Heart left ventricle (tissue), 16 donors: Measurements from ENCODE around the gene CCS. TPM values are rescaled to one million over a fixed set of nuclear protein-coding genes. Genes with fewer than 3 reads are reported as not detected.

ENCODE experiments used
- ATAC-seq, 4 donors: fragments of 200-7000 bp; cut with Tn5 transposase; one replicate each; pipeline ENCODE4 v1.9.1; 2020 to 2022; ENCODE audit warnings: moderate library complexity in 4 of 4, mild to moderate bottlenecking in 3 of 4, moderate number of reproducible peaks in 1 of 4
- DNase-seq, 5 donors: peaks; one replicate each; pipeline ENCODE4 v3.0.0-alpha.2; 2020
- H3K27ac ChIP-seq, 12 donors: fragments of 200-600 bp; sonication (generic) in 4 of 12; one replicate each; pipeline versions ENCODE4 v1.5.0 to v1.8.0; 2016 to 2022; ENCODE audit warnings: mild to moderate bottlenecking in 2 of 12
- H3K27me3 ChIP-seq, 9 donors: fragments of 200-600 bp; sonication (generic) in 2 of 9; one replicate each; pipeline versions ENCODE4 v1.5.1 to v1.8.0; 2016 to 2022; ENCODE audit warnings: mild to moderate bottlenecking in 3 of 9
- H3K36me3 ChIP-seq, 9 donors: fragments of 200-600 bp; sonication (generic) in 2 of 9; one replicate each; pipeline versions ENCODE4 v1.5.0 to v1.8.0; 2018 to 2022; ENCODE audit warnings: mild to moderate bottlenecking in 2 of 9
- H3K4me1 ChIP-seq, 12 donors: fragments of 200-600 bp; sonication (generic) in 4 of 12; one replicate each; pipeline versions ENCODE4 v1.5.0 to v1.8.0; 2016 to 2022; ENCODE audit warnings: mild to moderate bottlenecking in 3 of 12
- H3K4me3 ChIP-seq, 12 donors: fragments of 200-600 bp; sonication (generic) in 4 of 12; one replicate each; pipeline versions ENCODE4 v1.5.0 to v1.8.0; 2017 to 2022; ENCODE audit warnings: mild to moderate bottlenecking in 9 of 12, moderate library complexity in 4 of 12
- H3K9me3 ChIP-seq, 12 donors: fragments of 200-600 bp; sonication (generic) in 4 of 12; one replicate each; pipeline versions ENCODE4 v1.5.0 to v1.8.0; 2016 to 2022; ENCODE audit warnings: mild to moderate bottlenecking in 1 of 12
- POLR2A ChIP-seq, 2 donors: fragments of 450-650 bp; IDR thresholded peaks; one replicate each; pipeline ENCODE4 v1.6.1; 2017; ENCODE audit warnings: antibody characterized with exemption in 2 of 2, mild to moderate bottlenecking in 2 of 2, moderate library complexity in 2 of 2
- WGBS, 4 donors: extraction: QIAGEN DNeasy Blood & Tissue Kit in 2 of 4; methylation state at CpG; one replicate each; pipeline versions ENCODE4 v1.1.5 to v1.1.7; 2013 to 2018; 5-methylcytosine and 5-hydroxymethylcytosine counted together
- intact Hi-C, 10 donors: fragments of 100-400 bp; cut with DNase I; formaldehyde crosslinking; loops; one replicate each; pipeline versions ENCODE4 v1.11.1 to v1.14.2; 2022
- polyA plus RNA-seq, 2 donors: library from polyadenylated mRNA; stranded (reverse); fragments of 200-250 nt; gene quantifications; one replicate each; pipeline ENCODE4 v1.2.3, GENCODE V29; 2013
- total RNA-seq, 9 donors: library from RNA; depleted of rRNA in 2 of 9; stranded (reverse); fragments of >200 nt in 2 of 9; fragmentation: NEBNext Ultra II Directional in 3 of 9; extraction: Animal tissue kit (Norgen Biotek cat#: 25700) in 3 of 9; gene quantifications; one replicate each; pipeline versions ENCODE4 v1.1.0 to v1.2.4, GENCODE V29; 2016 to 2023
- TF ChIP-seq, protein P1 (sequence below), 12 donors: fragments of 200-600 bp; sonication (generic) in 4 of 12; IDR thresholded peaks; one replicate each; pipeline versions ENCODE4 v1.5.0 to v1.8.0; 2018 to 2022; ENCODE audit warnings: antibody characterized with exemption in 12 of 12, mild to moderate bottlenecking in 5 of 12
- donor health status: ischemic (EF 13 %, LVEDD 7.1; RV severe dilation, severe dysfunction).
- donor health status: healthy with polysubstance abuse.
- donor health status: DM: no; HTN: yes; CAD: no.
- donor health status: DM: no; HTN: no; CAD: no.
- donor health status: ischemic (EF 25% LVEDD 6.9; RV normal size, moderate dysfunction).
- donor health status: ischemic (EF 25% LVEDD 5.7; RV mildly dilated, moderate dysfunction).
- donor health status: healthy.
- donor health status: DM: yes; HTN: yes; CAD: no.
- donor health status: ischemic (EF 35%, LVEDD 5.7; RV mildly dilated, moderate dysfunction).
- donor health status: nonischemic (EF 11% LVEDD 7.7; RV severe dilation, severe dysfunction).
- donor health status: DM: yes; HTN: yes; CAD: no.
- donor health status: PGD.
- donor health status: ischemic (EF 29% LVEDD 5.4; RV normal size, mild dysfunction).
- donor health status: nonischemic (EF 23%, LVEDD 6.1; RV moderate dilation, normal function).

The CCS gene
- total and polyA plus RNA-seq, 11 donors: 13.9 to 41.1 (median 20.1) TPM

DNA sequence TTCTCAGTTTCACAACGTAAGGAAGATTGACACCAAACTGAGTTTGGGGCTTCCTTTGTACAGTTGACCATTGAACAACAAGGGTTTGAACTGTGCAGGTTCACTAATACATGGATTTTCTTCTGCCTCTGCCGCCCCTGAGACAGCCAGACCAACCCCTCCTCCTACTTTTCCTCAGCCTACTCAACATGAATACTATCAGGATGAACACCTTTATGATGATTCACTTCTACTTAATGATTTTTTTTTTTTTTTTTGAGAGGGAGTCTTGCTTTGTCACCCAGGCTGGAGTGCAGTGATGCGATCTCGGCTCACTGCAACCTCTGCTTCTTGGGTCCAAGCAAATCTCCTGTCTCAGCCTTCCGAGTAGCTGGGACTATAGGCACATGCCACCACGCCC, 60.1 kb downstream of the CCS start:
- no peak for ATAC-seq

More for the DNA sequence above, 60.1 kb downstream of the CCS start:
- Histone ChIP-seq H3K4me3 (no peak overlapping the region), H3K4me1 (no peaks in the 10 kb centered on the region), H3K27ac (no peak overlapping the region), H3K9me3 (no peaks in the 10 kb centered on the region), H3K36me3 (peaks cover 0 to 88% (median 47%) of the 10 kb centered on the region in 9 donors), H3K27me3 (no peaks in the 10 kb centered on the region)
- 87 to 90% (median 89%) methylated on average over 6 of the region's 6 CpGs for WGBS, 4 donors
- TF ChIP-seq, protein P1, sequence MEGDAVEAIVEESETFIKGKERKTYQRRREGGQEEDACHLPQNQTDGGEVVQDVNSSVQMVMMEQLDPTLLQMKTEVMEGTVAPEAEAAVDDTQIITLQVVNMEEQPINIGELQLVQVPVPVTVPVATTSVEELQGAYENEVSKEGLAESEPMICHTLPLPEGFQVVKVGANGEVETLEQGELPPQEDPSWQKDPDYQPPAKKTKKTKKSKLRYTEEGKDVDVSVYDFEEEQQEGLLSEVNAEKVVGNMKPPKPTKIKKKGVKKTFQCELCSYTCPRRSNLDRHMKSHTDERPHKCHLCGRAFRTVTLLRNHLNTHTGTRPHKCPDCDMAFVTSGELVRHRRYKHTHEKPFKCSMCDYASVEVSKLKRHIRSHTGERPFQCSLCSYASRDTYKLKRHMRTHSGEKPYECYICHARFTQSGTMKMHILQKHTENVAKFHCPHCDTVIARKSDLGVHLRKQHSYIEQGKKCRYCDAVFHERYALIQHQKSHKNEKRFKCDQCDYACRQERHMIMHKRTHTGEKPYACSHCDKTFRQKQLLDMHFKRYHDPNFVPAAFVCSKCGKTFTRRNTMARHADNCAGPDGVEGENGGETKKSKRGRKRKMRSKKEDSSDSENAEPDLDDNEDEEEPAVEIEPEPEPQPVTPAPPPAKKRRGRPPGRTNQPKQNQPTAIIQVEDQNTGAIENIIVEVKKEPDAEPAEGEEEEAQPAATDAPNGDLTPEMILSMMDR (IDR thresholded peaks at IDR 0.05): no peak
- TF ChIP-seq POLR2A (IDR thresholded peaks at IDR 0.05): no peak
- intact Hi-C loops: no loop called here
- no peak for DNase-seq

Other genes starting within 250 kb of the CCS start
- gene BRMS1, start 248.1 kb upstream of the CCS start, total RNA-seq: 10 to 100 TPM in 8 of 9 donors, 1 to 10 TPM in 1; 9.7 to 39.2 (median 16.5) TPM
- 10 to 100 TPM; 24.7 to 77.4 TPM for gene BRMS1, start 248.1 kb upstream of the CCS start, polyA plus RNA-seq
- 100 to 1,000 TPM in 1 of 9 donors, 10 to 100 TPM in 8; 37.3 to 109 (median 52.3) TPM for gene B4GAT1, start 245.6 kb upstream of the CCS start, total RNA-seq
- gene B4GAT1, start 245.6 kb upstream of the CCS start, polyA plus RNA-seq: 10 to 100 TPM; 37.2 to 54.0 TPM
- gene SLC29A2, start 221.4 kb upstream of the CCS start, total RNA-seq: 10 to 100 TPM in 6 of 9 donors, 1 to 10 TPM in 3; 6.8 to 30.9 (median 13.1) TPM
- 10 to 100 TPM; 18.2 to 29.7 TPM for gene SLC29A2, start 221.4 kb upstream of the CCS start, polyA plus RNA-seq
- under 1 TPM in 1 of 9 donors, not detected in 8; 0.75 TPM for gene NPAS4, start 172.2 kb upstream of the CCS start, total RNA-seq
- gene NPAS4, start 172.2 kb upstream of the CCS start, polyA plus RNA-seq: under 1 TPM in 1 of 2 donors, not detected in 1; 0.04 TPM
- gene MRPL11, start 154.3 kb upstream of the CCS start, total RNA-seq: 10 to 100 TPM; 38.9 to 56.9 (median 47.4) TPM
- gene MRPL11, start 154.3 kb upstream of the CCS start, polyA plus RNA-seq: 10 to 100 TPM; 48.9 to 62.8 TPM
- gene PELI3, start 126.3 kb upstream of the CCS start, total RNA-seq: 10 to 100 TPM in 3 of 9 donors, 1 to 10 TPM in 6; 7.2 to 26.2 (median 8.0) TPM
- gene PELI3, start 126.3 kb upstream of the CCS start, polyA plus RNA-seq: 1 to 10 TPM; 5.8 to 9.2 TPM
- gene DPP3, start 112.8 kb upstream of the CCS start, total RNA-seq: 10 to 100 TPM in 6 of 9 donors, 1 to 10 TPM in 3; 6.2 to 43.1 (median 14.9) TPM
- gene DPP3, start 112.8 kb upstream of the CCS start, polyA plus RNA-seq: 10 to 100 TPM in 1 of 2 donors, 1 to 10 TPM in 1; 6.4 to 35.5 TPM
- gene BBS1, start 82.5 kb upstream of the CCS start, total RNA-seq: 10 to 100 TPM; 15.8 to 51.8 (median 18.7) TPM
- gene BBS1, start 82.5 kb upstream of the CCS start, polyA plus RNA-seq: 10 to 100 TPM; 11.0 to 11.9 TPM
- gene ZDHHC24, start 47.1 kb upstream of the CCS start, total RNA-seq: 10 to 100 TPM in 2 of 9 donors, 1 to 10 TPM in 7; 5.3 to 13.2 (median 6.7) TPM
- 1 to 10 TPM; 5.1 to 6.5 TPM for gene ZDHHC24, start 47.1 kb upstream of the CCS start, polyA plus RNA-seq
- not detected for gene ACTN3, start 46.3 kb upstream of the CCS start, total RNA-seq
- gene ACTN3, start 46.3 kb upstream of the CCS start, polyA plus RNA-seq: under 1 TPM; 0.01 to 0.04 TPM
- 10 to 100 TPM; 34.6 to 76.4 (median 52.8) TPM for gene CTSF, start 24.6 kb upstream of the CCS start, total RNA-seq
- 10 to 100 TPM; 17.7 to 23.3 TPM for gene CTSF, start 24.6 kb upstream of the CCS start, polyA plus RNA-seq
- under 1 TPM; 0.14 to 0.63 (median 0.36) TPM for gene CCDC87, start 122 bp upstream of the CCS start, total RNA-seq
- under 1 TPM; 0.15 to 0.18 TPM for gene CCDC87, start 122 bp upstream of the CCS start, polyA plus RNA-seq
- 10 to 100 TPM; 20.3 to 40.0 (median 30.6) TPM for gene RBM14, start 23.4 kb downstream of the CCS start, total RNA-seq
- gene RBM14, start 23.4 kb downstream of the CCS start, polyA plus RNA-seq: 10 to 100 TPM; 17.4 to 34.3 TPM
- gene RBM4, start 45.5 kb downstream of the CCS start, total RNA-seq: 10 to 100 TPM; 46.4 to 89.4 (median 56.6) TPM
- 10 to 100 TPM; 46.8 to 61.6 TPM for gene RBM4, start 45.5 kb downstream of the CCS start, polyA plus RNA-seq
- 10 to 100 TPM in 4 of 9 donors, 1 to 10 TPM in 5; 8.4 to 13.3 (median 10.0) TPM for gene RBM4B, start 84.7 kb downstream of the CCS start, total RNA-seq
- 1 to 10 TPM; 7.0 to 8.9 TPM for gene RBM4B, start 84.7 kb downstream of the CCS start, polyA plus RNA-seq
- gene SPTBN2, start 136.0 kb downstream of the CCS start, total RNA-seq: 1 to 10 TPM in 3 of 9 donors, under 1 TPM in 6; 0.50 to 3.1 (median 0.91) TPM
- gene SPTBN2, start 136.0 kb downstream of the CCS start, polyA plus RNA-seq: under 1 TPM; 0.30 to 0.62 TPM